Caki2 (cell line): ENCODE results near the gene ANXA8L1. TPM values are rescaled to one million over a fixed set of nuclear protein-coding genes. Genes with fewer than 3 reads are reported as not detected.
"Not testable (repeated sequence)": the region's sequence is repeated elsewhere in the genome, so short reads cannot be mapped to it uniquely, and the experiment has no call there.

Source experiments
- DNase-seq: peaks from one replicate; pipeline ENCODE4 v3.0.0-alpha.2; 2015; ENCODE audit warnings: low read depth
- in situ Hi-C: cut with HindIII; loops from 2 replicates; pipeline ENCODE4 v1.10.0; 2016; ENCODE audit warnings: low sequenced_read_pairs, low pct_unique_long_range_greater_than_20kb, mixed read lengths
- total RNA-seq: library from RNA; depleted of rRNA; stranded (reverse); fragments of >200 nt; shearing (Covaris generic); gene quantifications from 2 replicates; pipeline ENCODE4 v1.2.3, GENCODE V29; 2014; ENCODE audit warnings: low replicate concordance; rRNA removed

Gene ANXA8L1
- total RNA-seq, 1 experiment from 2014 or later: not detected

DNA sequence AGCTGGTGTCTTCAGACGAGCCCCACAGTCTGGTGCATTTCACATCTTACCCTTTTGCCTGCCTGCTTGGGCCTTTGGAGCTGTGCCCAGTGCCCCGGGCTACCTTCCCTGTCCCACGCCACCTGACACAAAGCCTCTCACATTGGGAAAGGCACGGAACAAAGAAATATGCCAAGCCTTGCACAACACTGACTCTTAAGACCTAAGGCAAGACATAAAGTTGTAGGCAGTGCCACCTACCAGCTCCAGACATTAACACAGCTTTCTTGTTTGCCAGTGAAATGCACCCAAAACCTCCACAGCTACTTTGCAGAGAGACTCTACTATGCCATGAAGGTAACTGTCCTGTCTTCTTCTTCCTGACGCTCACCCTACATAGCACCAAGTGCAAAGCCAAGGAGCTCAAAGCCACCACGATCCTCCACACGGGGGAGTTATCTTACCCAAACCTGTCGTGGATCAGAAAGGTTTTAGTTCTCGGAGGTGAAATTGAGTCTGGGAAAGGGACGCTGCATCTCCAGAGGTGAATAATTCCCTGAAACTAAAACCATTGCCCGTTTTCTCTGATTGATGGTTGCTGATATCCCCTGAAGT, 11.8 kb downstream of the ANXA8L1 start:
- in situ Hi-C loops, DNase-seq: not testable (repeated sequence)

DNA sequence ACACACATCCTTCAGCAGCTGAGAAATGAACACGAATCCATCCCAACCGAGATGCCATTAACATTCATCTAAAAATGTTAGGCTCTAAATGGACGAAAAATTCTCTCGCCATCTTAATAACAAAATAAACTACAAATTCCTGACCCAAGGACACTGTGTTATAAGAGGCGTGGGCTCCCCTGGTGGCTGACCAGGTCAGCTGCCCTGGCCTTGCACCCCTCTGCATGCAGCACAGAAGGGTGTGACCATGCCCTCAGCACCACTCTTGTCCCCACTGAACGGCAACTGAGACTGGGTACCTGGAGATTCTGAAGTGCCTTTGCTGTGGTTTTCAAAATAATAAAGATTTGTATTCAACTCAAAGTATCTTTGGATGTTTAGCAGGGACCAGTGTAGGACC, 15.8 kb downstream of the ANXA8L1 start:
- in situ Hi-C loops, DNase-seq: not testable (repeated sequence)

DNA sequence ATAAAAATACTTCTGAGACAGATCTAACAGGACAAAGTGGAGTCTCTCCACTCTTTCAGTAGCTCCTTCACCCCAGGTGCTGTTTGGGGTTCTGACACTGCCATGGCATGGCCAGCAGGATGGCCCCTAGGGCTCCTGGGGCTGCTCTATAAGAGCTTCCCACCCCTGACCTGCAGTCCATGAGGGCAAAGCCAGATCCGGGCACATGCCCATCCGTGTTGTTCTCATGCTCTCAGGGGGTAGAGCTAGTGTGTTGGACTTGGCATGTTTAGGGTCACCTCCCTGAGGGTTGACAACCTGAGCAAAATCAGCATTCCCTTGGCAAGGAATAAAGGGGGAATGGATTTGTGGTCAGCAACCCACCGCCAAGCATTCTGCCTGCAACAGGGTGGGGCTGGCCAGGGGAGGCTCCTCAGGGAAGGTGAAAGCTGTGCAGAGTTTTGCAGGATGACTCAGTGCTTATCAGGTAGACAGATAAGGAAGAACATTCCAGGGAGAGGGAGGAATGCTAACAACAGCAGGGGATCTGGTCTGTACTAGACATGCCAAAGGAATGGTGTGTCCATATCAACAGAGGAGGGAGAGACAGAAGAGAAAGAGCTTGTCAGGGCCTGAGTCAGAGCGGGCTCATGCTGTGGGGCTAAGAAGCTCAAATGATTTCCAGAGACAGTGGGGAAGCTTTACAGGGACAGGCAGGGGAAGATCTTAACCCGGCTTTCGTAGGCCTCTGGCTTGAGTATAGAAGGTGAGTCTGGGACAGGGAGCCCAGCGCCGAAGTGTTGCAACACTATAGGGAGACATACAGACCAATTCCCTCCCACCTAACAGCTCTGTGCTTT, 21.1 kb downstream of the ANXA8L1 start:
- in situ Hi-C loops: not testable (repeated sequence)
- DNase-seq: peak; percentile 33

DNA sequence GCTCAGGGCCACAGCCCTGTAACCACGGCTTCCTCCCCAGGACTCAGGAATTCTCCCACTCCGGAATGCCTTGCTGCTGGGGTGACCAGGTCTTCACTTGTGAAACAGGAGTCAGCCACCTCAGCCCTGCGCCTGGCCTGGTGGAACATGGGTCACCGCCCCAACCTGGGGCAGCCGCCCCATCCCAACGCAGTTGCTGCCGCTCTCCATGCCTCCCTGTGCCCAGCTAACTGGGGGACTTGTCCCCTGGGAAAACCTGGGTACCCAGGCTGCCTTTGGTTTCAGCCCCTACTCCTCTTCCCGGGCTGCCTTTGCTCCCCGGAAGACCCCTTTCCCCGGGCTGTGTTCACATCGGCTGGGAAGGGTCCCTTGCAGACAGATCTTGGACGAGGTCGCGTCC, 22.2 kb downstream of the ANXA8L1 start:
- in situ Hi-C loops: not testable (repeated sequence)
- DNase-seq: peak; percentile 21

DNA sequence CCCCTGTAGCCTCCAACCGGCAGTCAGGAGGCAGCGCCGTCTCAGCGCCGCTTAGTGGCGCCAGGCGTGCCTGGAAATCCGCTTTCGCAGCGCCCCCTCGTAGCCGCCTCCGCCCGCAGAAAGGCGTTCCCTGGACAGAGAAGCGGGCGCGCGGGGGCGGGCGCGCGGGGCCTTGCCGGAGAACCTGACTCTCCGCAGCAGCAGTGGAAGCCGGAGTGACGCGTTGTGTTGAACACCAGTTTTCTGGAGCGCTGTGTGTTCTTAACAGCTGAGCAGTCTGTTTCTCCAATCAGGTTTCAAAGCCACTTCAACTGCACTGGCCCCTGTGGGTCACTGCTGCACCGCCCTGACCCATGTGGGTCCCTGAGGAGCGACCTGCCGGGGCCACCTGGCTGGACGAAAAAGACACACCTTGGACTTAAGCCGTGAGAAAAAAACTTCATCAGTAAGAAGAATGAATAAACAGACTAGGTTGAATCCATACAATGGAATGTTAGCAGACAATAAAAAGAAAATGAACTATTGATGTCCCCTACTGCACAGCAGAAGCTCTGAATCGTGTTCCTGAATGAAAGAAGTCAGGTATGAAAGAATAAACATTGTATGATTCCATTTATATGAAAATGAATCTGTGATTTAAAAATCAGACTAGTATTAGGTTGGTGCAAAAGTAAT, 22.8 kb downstream of the ANXA8L1 start:
- in situ Hi-C loops: not testable (repeated sequence)
- peak; percentile 44 for DNase-seq

DNA sequence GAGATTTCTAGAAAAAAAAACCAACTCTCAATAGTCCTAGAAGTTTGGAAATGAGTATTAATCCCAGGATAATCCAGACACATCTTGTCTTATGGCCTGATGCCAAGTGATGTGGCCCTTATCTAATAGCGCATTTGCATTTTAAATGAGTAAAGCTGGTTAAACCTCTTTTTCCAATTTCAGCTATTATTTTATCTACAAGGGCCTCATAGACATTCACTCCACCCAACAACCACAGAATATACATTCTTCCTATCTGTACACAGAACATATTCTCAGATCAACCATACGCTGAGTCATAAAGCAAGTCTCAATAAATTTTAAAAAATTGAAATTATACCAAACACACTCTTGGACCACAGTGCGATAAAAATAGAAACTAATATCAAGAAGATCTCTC, 34.0 kb downstream of the ANXA8L1 start:
- DNase-seq, in situ Hi-C loops: not testable (repeated sequence)

DNA sequence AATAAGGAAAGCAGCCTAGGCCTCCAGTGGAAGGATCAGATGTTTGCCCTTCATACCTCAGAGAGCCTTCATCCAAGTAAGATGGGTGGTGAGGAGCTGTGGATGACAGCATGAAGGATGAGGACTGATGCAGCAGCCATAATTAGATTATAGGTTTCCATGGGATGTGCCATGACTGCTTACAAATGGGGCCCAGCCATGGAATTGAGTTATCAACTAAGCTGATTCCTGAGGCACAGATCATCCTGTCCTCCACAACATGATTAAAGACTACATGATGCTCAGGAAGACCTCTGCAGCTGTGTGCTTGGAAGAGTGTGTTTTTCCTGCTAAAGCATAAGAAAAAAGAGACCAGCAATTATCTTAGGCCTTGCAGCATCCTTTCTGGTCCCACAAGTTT, 35.5 kb downstream of the ANXA8L1 start:
- DNase-seq, in situ Hi-C loops: not testable (repeated sequence)

DNA sequence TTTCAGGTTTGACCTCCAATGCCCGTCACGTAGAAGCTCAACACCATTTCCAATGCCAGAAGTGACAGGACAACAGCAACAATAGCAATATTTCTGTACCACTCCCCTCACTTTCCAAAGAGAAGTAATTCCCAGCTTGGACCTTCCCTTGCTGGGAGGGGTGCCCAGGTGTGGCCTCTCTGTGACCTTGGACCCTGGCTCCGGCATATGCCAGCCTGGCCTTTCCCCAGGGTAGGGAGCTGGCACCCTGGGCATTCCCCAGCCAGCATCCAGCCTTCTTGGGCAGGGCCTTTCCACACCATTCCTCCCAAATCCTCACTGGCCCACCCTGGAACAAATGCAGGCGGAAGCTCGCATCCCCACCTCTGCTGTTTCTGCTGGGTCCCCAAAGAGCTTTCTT, 37.1 kb downstream of the ANXA8L1 start:
- DNase-seq, in situ Hi-C loops: not testable (repeated sequence)

DNA sequence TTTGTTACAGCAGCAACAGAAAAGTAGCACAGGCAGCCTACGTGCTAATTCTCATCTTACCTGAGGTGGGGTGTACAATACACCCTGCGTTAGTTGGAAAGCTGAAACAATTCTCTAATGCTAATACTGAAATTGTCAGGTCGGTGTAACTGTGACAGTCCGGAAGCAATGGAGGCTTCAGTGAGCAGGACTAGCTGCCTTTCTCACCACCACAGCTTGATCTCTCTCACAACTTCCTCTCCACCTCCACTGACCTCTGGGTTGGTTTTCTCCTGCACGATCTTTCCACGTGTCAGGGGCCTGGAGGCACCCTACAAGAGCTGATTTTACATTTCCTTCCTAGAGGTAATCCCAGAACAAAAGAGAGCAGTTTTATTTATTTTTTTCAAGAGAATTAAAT, 39.7 kb downstream of the ANXA8L1 start:
- in situ Hi-C loops, DNase-seq: not testable (repeated sequence)

DNA sequence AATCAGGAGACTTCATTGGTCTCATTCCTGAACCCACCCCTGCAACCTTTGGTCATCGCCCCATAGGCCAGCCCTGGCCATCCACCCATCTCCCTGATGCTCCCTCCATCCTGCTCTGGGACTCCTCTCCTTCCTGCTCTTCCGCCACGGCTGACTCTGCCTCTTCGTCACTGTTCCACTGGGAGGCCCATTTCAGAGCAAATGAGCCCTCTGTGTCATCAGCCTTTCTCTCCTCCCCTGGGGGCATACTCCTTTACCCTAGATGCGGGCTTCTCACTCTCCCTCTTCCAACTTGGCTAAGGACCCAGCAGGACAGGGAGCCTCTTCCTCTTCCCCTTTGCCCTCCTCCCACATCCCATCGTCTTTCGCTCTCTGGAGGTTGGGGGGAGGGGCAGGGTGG, 42.7 kb downstream of the ANXA8L1 start:
- in situ Hi-C loops, DNase-seq: not testable (repeated sequence)

DNA sequence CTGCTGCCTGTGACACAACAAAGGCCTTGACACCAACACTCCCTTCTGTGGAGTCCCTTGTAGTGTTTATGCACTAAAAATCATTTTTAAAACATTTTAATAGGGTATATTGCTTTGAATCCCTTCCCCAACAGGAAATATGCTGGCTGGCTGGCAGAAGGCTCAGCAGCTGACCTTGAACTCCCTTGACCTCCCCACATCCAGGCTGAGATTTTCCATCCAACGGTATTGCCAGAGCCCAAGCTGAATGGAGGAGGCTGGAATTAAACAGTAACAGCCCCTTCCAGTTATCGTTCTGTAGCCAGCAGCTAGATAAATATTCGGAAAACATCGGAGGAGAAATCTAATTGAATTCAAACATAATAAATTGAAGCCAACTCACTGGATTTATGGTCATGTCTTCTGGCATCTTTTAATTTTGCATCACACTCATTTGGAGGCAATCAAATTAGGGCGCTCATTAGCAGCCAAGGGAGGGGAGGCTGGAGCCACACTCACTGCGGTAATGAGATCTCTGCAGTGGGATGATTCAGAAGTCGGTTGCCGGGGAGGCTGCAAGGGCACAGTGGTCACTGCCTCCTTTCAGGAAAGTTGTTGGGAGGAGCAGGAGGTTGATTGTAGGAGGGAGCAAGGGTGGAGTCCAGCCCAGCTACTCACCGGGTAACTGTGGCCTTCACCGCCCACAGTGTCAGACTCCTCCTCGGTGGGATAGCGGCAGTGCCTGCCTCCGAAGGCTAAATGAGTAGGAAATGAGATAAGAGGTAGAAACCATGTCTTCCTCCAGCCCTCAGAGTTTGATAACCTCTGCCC, 44.2 kb downstream of the ANXA8L1 start:
- DNase-seq, in situ Hi-C loops: not testable (repeated sequence)

DNA sequence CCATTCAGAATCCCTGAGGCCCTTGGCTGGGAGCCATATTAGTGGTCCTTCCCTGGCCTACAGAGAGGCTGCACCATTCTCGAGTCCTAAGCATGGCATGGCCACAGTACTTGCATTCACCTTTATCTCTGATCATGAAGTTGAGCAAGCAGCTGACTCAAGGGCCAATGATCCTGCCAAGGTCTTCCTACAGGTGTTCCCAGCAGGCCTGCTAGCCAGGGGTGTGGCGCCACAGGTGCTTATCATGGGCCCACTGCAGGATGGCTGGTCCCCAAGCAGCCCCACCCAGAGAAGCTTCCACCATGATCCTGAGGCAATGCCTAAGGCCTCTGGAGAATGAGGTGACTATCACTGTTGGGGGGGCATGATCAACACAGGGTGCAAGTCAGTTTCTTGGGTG, 48.0 kb downstream of the ANXA8L1 start:
- in situ Hi-C loops, DNase-seq: not testable (repeated sequence)

DNA sequence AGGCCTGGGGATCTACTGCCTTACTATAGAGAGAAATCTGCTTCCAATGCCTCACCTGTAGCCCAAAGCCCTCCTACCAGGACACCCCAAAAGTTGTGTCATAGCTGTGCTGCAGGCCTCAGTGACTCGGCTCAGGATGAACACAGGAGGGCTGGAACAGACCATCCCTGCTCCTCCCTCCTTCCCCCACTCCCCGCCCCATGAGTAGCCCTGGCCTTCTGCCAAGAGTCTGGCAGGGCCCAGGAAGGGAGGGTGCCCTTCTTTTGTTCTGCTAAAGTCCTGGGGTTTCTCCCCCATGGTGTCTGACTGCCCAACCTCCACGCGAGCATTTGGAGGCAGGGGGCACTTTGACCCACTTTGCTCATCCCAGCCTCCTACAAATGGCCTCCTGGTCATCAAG, 65.4 kb downstream of the ANXA8L1 start:
- in situ Hi-C loops: not testable (repeated sequence)

More for the DNA sequence above, 65.4 kb downstream of the ANXA8L1 start:
- not testable (repeated sequence) for DNase-seq

Other genes with a start within 250 kb of the ANXA8L1 start
- gene ANTXRL, start 88.8 kb upstream of the ANXA8L1 start, total RNA-seq: not detected in 2 replicates
- not detected in 2 replicates for gene NPY4R, start 90.2 kb downstream of the ANXA8L1 start, total RNA-seq
- gene GPRIN2, start 180.9 kb downstream of the ANXA8L1 start, total RNA-seq: 4.3 and 6.3 TPM in 2 replicates
- not detected in 2 replicates for gene SYT15, start 203.4 kb downstream of the ANXA8L1 start, total RNA-seq